HFF-Myc (cell line): ENCODE data around the gene SEPTIN3.

Source experiments
- DNase-seq: peaks from one replicate; pipeline ENCODE4 v3.0.0-alpha.2; 2011; ENCODE audit warnings: low read depth; ENCODE audit errors: extremely low read depth
- H3K4me3 ChIP-seq: replicated peaks from 2 replicates; pipeline ENCODE4 v1.5.1; 2011; ENCODE audit warnings: low read depth, mild to moderate bottlenecking, control low read depth, low read length
- TF ChIP-seq, protein P1 (sequence below): IDR thresholded peaks from 2 replicates; pipeline ENCODE4 v1.5.1; 2012; ENCODE audit warnings: mild to moderate bottlenecking, low read depth, low read length, control low read depth; ENCODE audit errors: missing control alignments

SEPTIN3 gene

DNA sequence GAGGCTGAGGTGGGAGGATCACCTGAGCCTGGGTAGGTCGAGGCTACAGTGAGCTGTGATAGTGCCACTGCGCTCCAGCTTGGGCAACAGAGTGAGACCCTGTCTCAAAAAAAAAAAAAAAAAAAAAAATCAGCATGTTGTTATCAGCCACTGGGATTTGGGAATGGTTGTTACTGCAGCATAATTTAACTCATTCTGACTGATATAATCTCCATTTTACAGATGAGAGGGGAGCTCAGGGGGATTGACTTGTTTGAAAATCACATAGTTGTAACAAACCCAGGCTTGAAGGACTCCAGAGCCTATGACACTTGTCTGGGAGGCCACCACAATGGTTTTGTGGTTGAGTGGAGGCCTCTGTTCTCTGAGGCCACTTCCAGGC, 3.0 kb upstream of the SEPTIN3 start:
- H3K4me3 ChIP-seq = no peak overlapping the region
- no peak for DNase-seq
- TF ChIP-seq, protein P1, sequence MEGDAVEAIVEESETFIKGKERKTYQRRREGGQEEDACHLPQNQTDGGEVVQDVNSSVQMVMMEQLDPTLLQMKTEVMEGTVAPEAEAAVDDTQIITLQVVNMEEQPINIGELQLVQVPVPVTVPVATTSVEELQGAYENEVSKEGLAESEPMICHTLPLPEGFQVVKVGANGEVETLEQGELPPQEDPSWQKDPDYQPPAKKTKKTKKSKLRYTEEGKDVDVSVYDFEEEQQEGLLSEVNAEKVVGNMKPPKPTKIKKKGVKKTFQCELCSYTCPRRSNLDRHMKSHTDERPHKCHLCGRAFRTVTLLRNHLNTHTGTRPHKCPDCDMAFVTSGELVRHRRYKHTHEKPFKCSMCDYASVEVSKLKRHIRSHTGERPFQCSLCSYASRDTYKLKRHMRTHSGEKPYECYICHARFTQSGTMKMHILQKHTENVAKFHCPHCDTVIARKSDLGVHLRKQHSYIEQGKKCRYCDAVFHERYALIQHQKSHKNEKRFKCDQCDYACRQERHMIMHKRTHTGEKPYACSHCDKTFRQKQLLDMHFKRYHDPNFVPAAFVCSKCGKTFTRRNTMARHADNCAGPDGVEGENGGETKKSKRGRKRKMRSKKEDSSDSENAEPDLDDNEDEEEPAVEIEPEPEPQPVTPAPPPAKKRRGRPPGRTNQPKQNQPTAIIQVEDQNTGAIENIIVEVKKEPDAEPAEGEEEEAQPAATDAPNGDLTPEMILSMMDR = no peak

DNA sequence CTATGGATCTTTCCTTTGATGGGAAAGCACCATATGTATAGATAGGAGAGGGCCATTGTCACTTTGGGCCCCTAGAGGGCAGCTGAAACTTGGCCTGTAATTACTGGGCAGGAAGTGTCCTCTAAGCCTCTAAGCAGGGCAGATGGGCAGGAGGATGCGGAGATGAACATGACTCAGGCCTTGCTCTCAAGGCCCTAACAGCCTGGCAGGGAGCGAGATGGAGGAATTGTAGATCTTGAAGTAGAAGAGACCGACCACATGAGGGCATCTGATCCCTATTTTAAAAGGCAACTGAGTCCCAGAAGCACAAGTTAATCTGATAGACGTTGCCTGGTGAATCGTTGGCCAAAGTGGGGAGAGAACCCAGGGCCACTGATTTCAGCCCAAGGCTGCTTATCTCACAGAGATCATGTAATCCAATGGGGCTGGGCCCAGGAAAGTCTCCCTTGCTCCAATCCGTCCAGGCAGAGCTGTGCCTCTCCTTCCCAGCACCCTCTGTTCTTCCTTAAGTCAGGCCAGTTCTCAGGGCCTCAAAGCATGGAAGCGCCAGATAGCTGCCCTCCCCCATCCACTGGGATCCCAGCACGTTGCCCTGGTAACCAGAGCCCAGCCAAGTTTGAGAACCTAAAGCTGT, 2.5 kb upstream of the SEPTIN3 start:
- H3K4me3 ChIP-seq = no peak overlapping the region
- DNase-seq = peak; percentile 65
- TF ChIP-seq, protein P1 = peak; percentile 41

DNA sequence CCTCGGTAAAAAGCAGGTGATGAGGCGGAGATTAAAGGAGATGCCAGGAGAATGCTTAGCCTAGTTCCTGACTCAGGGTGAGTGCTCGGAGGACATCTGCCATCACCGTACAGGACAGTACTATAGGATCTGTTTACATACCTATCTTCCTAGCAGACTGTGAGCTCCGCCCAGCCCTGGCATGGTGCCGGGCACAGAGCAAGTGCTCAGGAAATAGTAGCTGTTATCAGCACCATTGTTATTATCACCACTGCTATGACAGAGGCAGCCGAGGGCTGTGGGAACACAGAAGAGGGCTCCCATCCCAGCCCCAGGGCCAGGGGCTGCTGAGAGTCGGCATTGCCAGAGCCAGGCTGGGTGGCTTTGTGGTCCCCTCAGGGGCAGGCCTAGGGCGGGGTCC, 642 bp upstream of the SEPTIN3 start:
- no peak overlapping the region for H3K4me3 ChIP-seq
- TF ChIP-seq, protein P1 = no peak
- no peak for DNase-seq

DNA sequence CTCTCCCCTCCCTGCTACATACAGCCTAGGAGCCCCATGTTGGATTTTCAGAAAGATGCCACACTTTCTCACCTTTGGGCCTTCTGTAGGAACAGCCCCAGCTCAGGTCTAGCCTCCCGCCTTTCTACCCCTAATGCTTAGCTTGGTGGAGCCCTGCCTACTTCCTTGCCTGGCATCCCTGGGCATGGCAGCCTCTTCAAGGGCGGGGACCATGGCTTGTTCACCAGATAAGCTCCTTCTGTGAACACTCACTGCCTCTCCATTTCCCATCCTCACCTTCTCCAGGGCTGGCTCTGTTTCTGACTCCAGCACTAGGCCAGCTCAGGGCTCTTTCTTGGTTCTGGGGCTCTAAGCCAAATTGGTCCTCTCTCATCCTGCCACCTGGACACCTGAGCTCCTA, 1.4 kb downstream of the SEPTIN3 start:
- TF ChIP-seq, protein P1 = no peak
- no peak for DNase-seq
- no peak overlapping the region for H3K4me3 ChIP-seq

DNA sequence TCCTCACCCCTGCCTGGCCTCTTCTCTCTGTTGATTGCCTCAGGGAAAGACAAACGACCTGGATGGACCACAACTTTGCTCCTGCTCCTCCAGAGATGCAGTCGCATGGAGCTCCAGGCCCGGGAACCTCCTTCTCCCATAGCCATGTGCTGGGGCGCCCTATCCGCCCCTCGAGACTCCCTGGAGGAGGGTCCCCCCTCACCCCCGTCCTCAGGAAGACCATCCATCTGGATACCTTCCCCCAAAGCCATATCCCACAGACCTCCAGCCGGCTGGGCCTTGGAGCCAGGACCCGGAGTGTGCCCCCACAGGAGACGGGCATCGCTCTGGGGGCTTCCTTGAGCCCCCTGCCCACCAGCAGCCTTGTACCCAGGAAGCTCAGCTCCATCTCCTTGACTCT, 2.2 kb downstream of the SEPTIN3 start:
- DNase-seq = no peak
- no peak overlapping the region for H3K4me3 ChIP-seq
- TF ChIP-seq, protein P1 = no peak

DNA sequence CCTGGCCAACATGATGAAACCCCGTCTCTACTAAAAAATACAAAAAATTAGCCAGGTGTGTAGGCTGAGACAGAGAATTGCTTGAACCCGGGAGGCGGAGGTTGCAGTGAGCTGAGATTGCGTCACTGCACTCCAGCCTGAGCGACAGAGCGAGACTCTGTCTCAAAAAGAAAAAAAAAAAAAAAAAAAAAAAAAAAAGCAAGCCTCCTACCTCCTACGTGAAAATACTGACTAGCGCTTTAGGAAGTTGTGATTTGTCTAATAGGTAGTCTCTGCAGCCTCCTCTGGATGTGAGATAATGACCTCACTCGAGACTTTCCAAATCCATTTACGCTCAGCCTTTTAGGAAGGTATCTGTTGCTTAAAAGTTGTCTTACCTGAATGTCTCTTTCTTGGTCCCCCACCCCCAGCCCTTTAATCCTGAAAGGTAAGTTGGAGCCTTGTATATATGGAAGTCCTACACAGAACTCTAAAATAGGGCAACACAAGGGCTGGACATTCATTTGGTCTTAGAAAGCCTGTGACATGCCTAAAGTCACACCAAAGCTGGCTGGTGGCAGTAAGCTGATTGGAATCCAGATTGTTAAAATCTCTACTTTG, 5.5 kb downstream of the SEPTIN3 start:
- H3K4me3 ChIP-seq = no peak overlapping the region
- TF ChIP-seq, protein P1 = no peak
- no peak for DNase-seq
